ENCODE results near the gene PLA2G1B. TPM values are rescaled to one million over a fixed set of nuclear protein-coding genes. Genes with fewer than 3 reads are reported as not detected.
"Not testable (repeated sequence)": the region's sequence is repeated elsewhere in the genome, so short reads cannot be mapped to it uniquely, and the experiment has no call there.

PLA2G1B gene
- total and polyA plus RNA-seq, 5 donors: not detected

- intact Hi-C loops (cut with DNase I): no loop called here
- H3K4me3 ChIP-seq (ENCODE audit: low read length): no peak overlapping the region
- H3K9me3 ChIP-seq (ENCODE audit: control insufficient read depth, low read length): no peaks in the 10 kb centered on the region
- H3K4me1 ChIP-seq (ENCODE audit: control insufficient read depth, insufficient read depth, low read length): no peaks in the 10 kb centered on the region
- no peak overlapping the region for H3K27ac ChIP-seq (ENCODE audit: low read length)
- WGBS: 64% methylated on average over 30 of the region's 30 CpGs
- no peaks in the 10 kb centered on the region for H3K27me3 ChIP-seq (ENCODE audit: control insufficient read depth, insufficient read depth)
- ATAC-seq: peak in 1 of 2 donors; percentile 13
- no peak for DNase-seq
Measured at GRCh38 chr12:120342175-120343038, 14.8 kb upstream of the PLA2G1B start.

GRCh38 chr12:120339256-120339655 lies 11.7 kb upstream of the PLA2G1B start:
- intact Hi-C loops (cut with DNase I): no loop called here

GRCh38 chr12:120337730-120338129 lies 10.2 kb upstream of the PLA2G1B start:
- WGBS: 79% methylated on average over 2 of the region's 2 CpGs

More at GRCh38 chr12:120339256-120339655, 11.7 kb upstream of the PLA2G1B start:
- Histone ChIP-seq H3K27me3 (ENCODE audit: control insufficient read depth, insufficient read depth) (no peaks in the 10 kb centered on the region), H3K4me1 (ENCODE audit: control insufficient read depth, insufficient read depth, low read length) (no peaks in the 10 kb centered on the region), H3K27ac (ENCODE audit: low read length) (no peak overlapping the region), H3K9me3 (ENCODE audit: control insufficient read depth, low read length) (no peaks in the 10 kb centered on the region), H3K4me3 (ENCODE audit: low read length) (no peak overlapping the region)
- WGBS: 60% methylated on average over 4 of the region's 4 CpGs
- ATAC-seq (no peak), DNase-seq (no peak)

GRCh38 chr12:120336392-120336791 lies 8.8 kb upstream of the PLA2G1B start:
- H3K4me1 ChIP-seq (ENCODE audit: control insufficient read depth, insufficient read depth, low read length); H3K27ac ChIP-seq (ENCODE audit: low read length); H3K9me3 ChIP-seq (ENCODE audit: control insufficient read depth, low read length); DNase-seq; H3K27me3 ChIP-seq (ENCODE audit: control insufficient read depth, insufficient read depth); intact Hi-C loops (cut with DNase I); ATAC-seq; H3K4me3 ChIP-seq (ENCODE audit: low read length): not testable (repeated sequence)
- 95% methylated on average over 2 of the region's 2 CpGs for WGBS

More at GRCh38 chr12:120337730-120338129, 10.2 kb upstream of the PLA2G1B start:
- intact Hi-C loops (cut with DNase I): no loop called here
- Histone ChIP-seq H3K9me3 (ENCODE audit: control insufficient read depth, low read length) (no peaks in the 10 kb centered on the region), H3K27ac (ENCODE audit: low read length) (no peak overlapping the region), H3K27me3 (ENCODE audit: control insufficient read depth, insufficient read depth) (no peaks in the 10 kb centered on the region), H3K4me1 (ENCODE audit: control insufficient read depth, insufficient read depth, low read length) (no peaks in the 10 kb centered on the region), H3K4me3 (ENCODE audit: low read length) (no peak overlapping the region)
- ATAC-seq: no peak
- DNase-seq: no peak

- 20% methylated on average over 12 of the region's 12 CpGs for WGBS
- ATAC-seq: not testable (repeated sequence)
Measured at GRCh38 chr12:120335447-120335846, 7.9 kb upstream of the PLA2G1B start.

GRCh38 chr12:120332523-120332922 lies 4.9 kb upstream of the PLA2G1B start:
- DNase-seq (no peak), ATAC-seq (no peak)
- Histone ChIP-seq H3K4me3 (ENCODE audit: low read length) (no peak overlapping the region), H3K27ac (ENCODE audit: low read length) (no peak overlapping the region), H3K27me3 (ENCODE audit: control insufficient read depth, insufficient read depth) (no peaks in the 10 kb centered on the region), H3K4me1 (ENCODE audit: control insufficient read depth, insufficient read depth, low read length) (no peaks in the 10 kb centered on the region), H3K9me3 (ENCODE audit: control insufficient read depth, low read length) (no peaks in the 10 kb centered on the region)
- intact Hi-C loops (cut with DNase I): no loop called here
- 85% methylated on average over 7 of the region's 7 CpGs for WGBS

More at GRCh38 chr12:120335447-120335846, 7.9 kb upstream of the PLA2G1B start:
- H3K9me3 ChIP-seq (ENCODE audit: control insufficient read depth, low read length); H3K4me1 ChIP-seq (ENCODE audit: control insufficient read depth, insufficient read depth, low read length); intact Hi-C loops (cut with DNase I); H3K4me3 ChIP-seq (ENCODE audit: low read length); H3K27me3 ChIP-seq (ENCODE audit: control insufficient read depth, insufficient read depth); H3K27ac ChIP-seq (ENCODE audit: low read length): not testable (repeated sequence)
- DNase-seq: peak; percentile 49 to 86 (median 78)

- Histone ChIP-seq H3K4me3 (ENCODE audit: low read length) (no peak overlapping the region), H3K27me3 (ENCODE audit: control insufficient read depth, insufficient read depth) (no peaks in the 10 kb centered on the region), H3K4me1 (ENCODE audit: control insufficient read depth, insufficient read depth, low read length) (no peaks in the 10 kb centered on the region), H3K9me3 (ENCODE audit: control insufficient read depth, low read length) (no peaks in the 10 kb centered on the region), H3K27ac (ENCODE audit: low read length) (no peak overlapping the region)
- DNase-seq (no peak), ATAC-seq (no peak)
- WGBS: 81% methylated on average over 5 of the region's 5 CpGs
- intact Hi-C loops (cut with DNase I): no loop called here
Measured at GRCh38 chr12:120332041-120332440, 4.5 kb upstream of the PLA2G1B start.

GRCh38 chr12:120331390-120331789 lies 3.8 kb upstream of the PLA2G1B start:
- DNase-seq (no peak), ATAC-seq (no peak)
- no peak overlapping the region for H3K4me3 ChIP-seq (ENCODE audit: low read length)
- intact Hi-C loops (cut with DNase I): no loop called here
- WGBS: 40% methylated on average over 3 of the region's 3 CpGs
- H3K27me3 ChIP-seq (ENCODE audit: control insufficient read depth, insufficient read depth): no peaks in the 10 kb centered on the region
- H3K27ac ChIP-seq (ENCODE audit: low read length): no peak overlapping the region
- no peaks in the 10 kb centered on the region for H3K9me3 ChIP-seq (ENCODE audit: control insufficient read depth, low read length)
- H3K4me1 ChIP-seq (ENCODE audit: control insufficient read depth, insufficient read depth, low read length): no peaks in the 10 kb centered on the region

- WGBS: 82% methylated on average over 4 of the region's 4 CpGs
- intact Hi-C loops (cut with DNase I): no loop called here
Measured at GRCh38 chr12:120328228-120328627, 649 bp upstream of the PLA2G1B start.

GRCh38 chr12:120324841-120325417 lies 2.6 kb downstream of the PLA2G1B start:
- Histone ChIP-seq H3K27me3 (ENCODE audit: control insufficient read depth, insufficient read depth) (no peaks in the 10 kb centered on the region), H3K4me1 (ENCODE audit: control insufficient read depth, insufficient read depth, low read length) (no peaks in the 10 kb centered on the region), H3K4me3 (ENCODE audit: low read length) (no peak overlapping the region), H3K9me3 (ENCODE audit: control insufficient read depth, low read length) (no peaks in the 10 kb centered on the region), H3K27ac (ENCODE audit: low read length) (no peak overlapping the region)
- DNase-seq: no peak
- peak; percentile 23 to 25 for ATAC-seq
- intact Hi-C loops (cut with DNase I): no loop called here
- WGBS: 55% methylated on average over 9 of the region's 9 CpGs

More at GRCh38 chr12:120328228-120328627, 649 bp upstream of the PLA2G1B start:
- no peaks in the 10 kb centered on the region for H3K27me3 ChIP-seq (ENCODE audit: control insufficient read depth, insufficient read depth)
- ATAC-seq: no peak
- H3K27ac ChIP-seq (ENCODE audit: low read length): no peak overlapping the region
- H3K4me1 ChIP-seq (ENCODE audit: control insufficient read depth, insufficient read depth, low read length): no peaks in the 10 kb centered on the region
- H3K9me3 ChIP-seq (ENCODE audit: control insufficient read depth, low read length): no peaks in the 10 kb centered on the region
- DNase-seq: no peak
- H3K4me3 ChIP-seq (ENCODE audit: low read length): no peak overlapping the region

- no peak for DNase-seq
- Histone ChIP-seq H3K27ac (ENCODE audit: low read length) (no peak overlapping the region), H3K4me3 (ENCODE audit: low read length) (no peak overlapping the region), H3K9me3 (ENCODE audit: control insufficient read depth, low read length) (no peaks in the 10 kb centered on the region), H3K27me3 (ENCODE audit: control insufficient read depth, insufficient read depth) (no peaks in the 10 kb centered on the region), H3K4me1 (ENCODE audit: control insufficient read depth, insufficient read depth, low read length) (no peaks in the 10 kb centered on the region)
- intact Hi-C loops (cut with DNase I): no loop called here
- no peak for ATAC-seq
- 82% methylated on average over 2 of the region's 2 CpGs for WGBS
Measured at GRCh38 chr12:120323772-120324171, 3.8 kb downstream of the PLA2G1B start.
